Stomach (tissue), 4 donors: ENCODE data around the gene NCOA6.

Source experiments
- EP300 ChIP-seq: sonication (generic); formaldehyde crosslinking; IDR thresholded peaks from one replicate; pipeline ENCODE4 v1.6.1; 2017; ENCODE audit warnings: antibody characterized with exemption
- POLR2A ChIP-seq, 4 donors: fragments of 450-650 bp; IDR thresholded peaks; one replicate each; pipeline ENCODE4 v1.6.1; 2016; ENCODE audit warnings: antibody characterized with exemption in 4 of 4, control low read depth in 2 of 4, mild to moderate bottlenecking in 1 of 4, moderate library complexity in 1 of 4
- TF ChIP-seq, protein P1 (sequence below), 7 experiments: fragments of 450-650 bp in 4 of 7; fragments of 200-600 bp in 3 of 7; sonication (generic) in 3 of 7; IDR thresholded peaks; one replicate each; pipeline ENCODE4 v1.5.1; 2016 to 2019; ENCODE audit warnings: antibody characterized with exemption in 7 of 7, control low read depth in 2 of 7, mild to moderate bottlenecking in 1 of 7

DNA sequence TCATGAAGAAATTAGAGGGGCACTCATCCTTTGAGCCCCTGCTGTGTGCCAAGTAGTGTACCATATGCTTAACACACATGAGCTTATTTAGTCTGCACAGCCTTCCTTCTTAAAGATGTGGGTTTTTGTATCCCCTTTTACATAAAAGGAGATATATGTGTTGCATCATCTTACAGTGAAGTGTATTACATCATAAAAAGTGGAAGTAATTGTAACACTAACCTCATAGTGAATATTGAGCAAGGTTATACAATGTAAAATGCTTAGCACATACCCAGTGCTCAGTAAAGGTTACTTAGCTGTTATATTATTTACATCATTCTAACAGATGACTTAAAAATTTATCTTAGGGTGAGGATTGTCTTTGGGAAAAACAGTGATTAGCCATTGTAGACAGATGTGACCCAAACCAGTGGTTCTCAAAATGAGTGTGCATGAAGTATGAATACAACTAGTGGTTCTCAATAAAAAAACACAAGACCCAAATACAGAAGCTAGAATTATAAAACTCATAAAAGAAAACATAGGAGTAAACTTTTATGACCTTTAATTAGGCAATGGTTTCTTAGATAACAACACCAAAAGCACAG, 144.8 kb downstream of the NCOA6 start:
- TF ChIP-seq, protein P1, sequence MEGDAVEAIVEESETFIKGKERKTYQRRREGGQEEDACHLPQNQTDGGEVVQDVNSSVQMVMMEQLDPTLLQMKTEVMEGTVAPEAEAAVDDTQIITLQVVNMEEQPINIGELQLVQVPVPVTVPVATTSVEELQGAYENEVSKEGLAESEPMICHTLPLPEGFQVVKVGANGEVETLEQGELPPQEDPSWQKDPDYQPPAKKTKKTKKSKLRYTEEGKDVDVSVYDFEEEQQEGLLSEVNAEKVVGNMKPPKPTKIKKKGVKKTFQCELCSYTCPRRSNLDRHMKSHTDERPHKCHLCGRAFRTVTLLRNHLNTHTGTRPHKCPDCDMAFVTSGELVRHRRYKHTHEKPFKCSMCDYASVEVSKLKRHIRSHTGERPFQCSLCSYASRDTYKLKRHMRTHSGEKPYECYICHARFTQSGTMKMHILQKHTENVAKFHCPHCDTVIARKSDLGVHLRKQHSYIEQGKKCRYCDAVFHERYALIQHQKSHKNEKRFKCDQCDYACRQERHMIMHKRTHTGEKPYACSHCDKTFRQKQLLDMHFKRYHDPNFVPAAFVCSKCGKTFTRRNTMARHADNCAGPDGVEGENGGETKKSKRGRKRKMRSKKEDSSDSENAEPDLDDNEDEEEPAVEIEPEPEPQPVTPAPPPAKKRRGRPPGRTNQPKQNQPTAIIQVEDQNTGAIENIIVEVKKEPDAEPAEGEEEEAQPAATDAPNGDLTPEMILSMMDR (IDR thresholded peaks at IDR 0.05) = no peak
- no peak for TF ChIP-seq POLR2A (IDR thresholded peaks at IDR 0.05)
- TF ChIP-seq EP300 = no peak
